GM11168 (cell line): ENCODE data around the gene CCDC70.

Experiments
- in situ Hi-C: fragments of 300-500 bp; cut with MboI; formaldehyde crosslinking; loops from one replicate; pipeline ENCODE4 v1.12.0; 2022; ENCODE audit warnings: low sequenced_read_pairs; ENCODE audit not compliant: unreplicated experiment

The CCDC70 gene

GRCh38 chr13:51856027-51856736 is 5.6 kb upstream of the CCDC70 start:
- in situ Hi-C loops, result no loop called here

- in situ Hi-C loops, result no loop called here
These were observed 4.8 kb upstream of the CCDC70 start for GRCh38 chr13:51856998-51857397.

GRCh38 chr13:51858433-51859247 is 3.1 kb upstream of the CCDC70 start:
- in situ Hi-C loops, result no loop called here

GRCh38 chr13:51862957-51863356 is 1.2 kb downstream of the CCDC70 start:
- in situ Hi-C loops, result no loop called here

- in situ Hi-C loops, result no loop called here
These were observed 4.1 kb downstream of the CCDC70 start for GRCh38 chr13:51865838-51866237.

GRCh38 chr13:51867062-51867461 is 5.3 kb downstream of the CCDC70 start:
- in situ Hi-C loops, result no loop called here

- in situ Hi-C loops, result no loop called here
These were observed 8.1 kb downstream of the CCDC70 start for GRCh38 chr13:51869916-51870315.

GRCh38 chr13:51870616-51871015 is 8.8 kb downstream of the CCDC70 start:
- in situ Hi-C loops, result no loop called here

GRCh38 chr13:51873117-51873798 is 11.5 kb downstream of the CCDC70 start:
- in situ Hi-C loops, result no loop called here

- in situ Hi-C loops, result no loop called here
These were observed 12.1 kb downstream of the CCDC70 start for GRCh38 chr13:51873837-51874236.

GRCh38 chr13:51874651-51875050 is 12.9 kb downstream of the CCDC70 start:
- in situ Hi-C loops, result loop anchor here (25.0 kb wide), 1 partner anchor 263 kb away; the partner anchor contains the start of gene NEK5

- in situ Hi-C loops, result loop anchor here (25.0 kb wide), 1 partner anchor 258 kb away; the partner anchor contains the start of gene NEK5
These were observed 17.4 kb downstream of the CCDC70 start for GRCh38 chr13:51879133-51879532.

GRCh38 chr13:51881296-51881695 is 19.5 kb downstream of the CCDC70 start:
- in situ Hi-C loops, result loop anchor here (25.0 kb wide), 1 partner anchor 256 kb away; the partner anchor contains the start of gene NEK5

GRCh38 chr13:51882570-51883225 is 20.9 kb downstream of the CCDC70 start:
- in situ Hi-C loops, result loop anchor here (25.0 kb wide), 1 partner anchor 255 kb away; the partner anchor contains the start of gene NEK5

- in situ Hi-C loops, result loop anchor here (25.0 kb wide), 1 partner anchor 254 kb away; the partner anchor contains the start of gene NEK5
These were observed 21.4 kb downstream of the CCDC70 start for GRCh38 chr13:51883226-51883600.

- in situ Hi-C loops, result loop anchor here (25.0 kb wide), 1 partner anchor 252 kb away; the partner anchor contains the start of gene NEK5
These were observed 23.9 kb downstream of the CCDC70 start for GRCh38 chr13:51885651-51886050.

- in situ Hi-C loops, result loop anchor here (25.0 kb wide), 1 partner anchor 250 kb away; the partner anchor contains the start of gene NEK5
These were observed 25.7 kb downstream of the CCDC70 start for GRCh38 chr13:51887468-51887867.

GRCh38 chr13:51892657-51893056 is 30.9 kb downstream of the CCDC70 start:
- in situ Hi-C loops, result loop anchor here (25.0 kb wide), 1 partner anchor 245 kb away; the partner anchor contains the start of gene NEK5

- in situ Hi-C loops, result loop anchor here (25.0 kb wide), 1 partner anchor 243 kb away; the partner anchor contains the start of gene NEK5
These were observed 32.5 kb downstream of the CCDC70 start for GRCh38 chr13:51894239-51894638.
